Body of pancreas (tissue), 4 donors: ENCODE measurements around the gene GABBR1. TPM values are rescaled to one million over a fixed set of nuclear protein-coding genes. Genes with fewer than 3 reads are reported as not detected.
A peak's percentile ranks its signal among the peaks of the same experiment; 100 is the strongest.

Experiments used
- ATAC-seq: fragments of 150-250 bp; one replicate; pipeline ENCODE4 v1.9.1; 2016
- DNase-seq, 4 donors: peaks; one replicate each; pipeline ENCODE4 v3.0.0-alpha.2; 2019
- H3K27ac ChIP-seq, 4 donors: fragments of 200-600 bp; sonication (generic); 1 replicate in 3 of 4; 2 replicates in 1 of 4; pipeline versions ENCODE4 v1.5.1 to v1.6.1; 2016 to 2019; ENCODE audit warnings: mild to moderate bottlenecking in 1 of 4, mixed read lengths in 1 of 4, moderate library complexity in 1 of 4
- H3K27me3 ChIP-seq, 2 donors: fragments of 200-600 bp; sonication (generic); one replicate each; pipeline ENCODE4 v1.6.0; 2016; ENCODE audit warnings: mild to moderate bottlenecking in 1 of 2
- H3K36me3 ChIP-seq, 2 donors: fragments of 200-600 bp; sonication (generic); replicated peaks in 1 of 2; 2 replicates each; pipeline ENCODE4 v1.5.1; 2016; ENCODE audit warnings: low read depth in 2 of 2; ENCODE audit not compliant: insufficient read depth in 1 of 2
- H3K4me1 ChIP-seq: fragments of 200-600 bp; sonication (generic); one replicate; pipeline ENCODE4 v1.6.0; 2016
- H3K4me3 ChIP-seq, 2 donors: fragments of 200-600 bp; sonication (generic); 1 replicate in 1 of 2; 2 replicates in 1 of 2; pipeline ENCODE4 v1.5.1; 2016 to 2019
- H3K9me3 ChIP-seq, 3 donors: fragments of 200-600 bp; sonication (generic); 1 replicate in 2 of 3; 2 replicates in 1 of 3; pipeline ENCODE4 v1.5.1; 2016
- POLR2A ChIP-seq, 3 donors: fragments of 450-650 bp; IDR thresholded peaks; one replicate each; pipeline ENCODE4 v1.6.1; 2016; ENCODE audit warnings: antibody characterized with exemption in 3 of 3, mild to moderate bottlenecking in 2 of 3
- WGBS, 2 donors: methylation state at CpG; one replicate each; pipeline ENCODE4 v1.1.5; 2017; 5-methylcytosine and 5-hydroxymethylcytosine counted together
- intact Hi-C: fragments of 100-400 bp; cut with DNase I; formaldehyde crosslinking; loops from one replicate; pipeline ENCODE4 v1.15.1; 2023
- total RNA-seq, 2 donors: library from RNA; depleted of rRNA; stranded (reverse); fragments of >200 nt; gene quantifications; one replicate each; pipeline ENCODE4 v1.1.0, GENCODE V29; 2016
- TF ChIP-seq, protein P1 (sequence below), 7 experiments: fragments of 450-650 bp in 4 of 7; fragments of 200-600 bp in 3 of 7; sonication (generic) in 3 of 7; IDR thresholded peaks; one replicate each; pipeline ENCODE4 v1.5.1; 2016 to 2019; ENCODE audit warnings: antibody characterized with exemption in 7 of 7

The GABBR1 gene
- total RNA-seq, 2 donors from 2014 or later: 23.7 to 31.9 TPM

DNA sequence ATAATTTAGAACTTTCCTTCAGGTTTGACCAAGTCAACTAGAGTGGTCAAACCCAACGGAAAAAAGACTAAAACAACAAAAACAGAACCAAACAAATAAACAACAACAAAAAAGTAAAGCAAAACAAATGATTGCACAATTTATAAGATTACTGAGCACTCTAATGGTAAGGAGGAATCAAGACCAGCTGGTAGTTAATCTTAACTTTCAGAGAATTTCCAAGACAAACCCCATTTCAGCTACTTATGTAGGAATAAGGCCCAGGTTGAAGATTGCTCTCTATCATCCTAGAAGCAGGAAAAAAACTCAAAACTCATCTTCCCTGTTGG, 107.7 kb downstream of the GABBR1 start:
- no peak for TF ChIP-seq POLR2A (IDR thresholded peaks at IDR 0.05)
- TF ChIP-seq, protein P1, sequence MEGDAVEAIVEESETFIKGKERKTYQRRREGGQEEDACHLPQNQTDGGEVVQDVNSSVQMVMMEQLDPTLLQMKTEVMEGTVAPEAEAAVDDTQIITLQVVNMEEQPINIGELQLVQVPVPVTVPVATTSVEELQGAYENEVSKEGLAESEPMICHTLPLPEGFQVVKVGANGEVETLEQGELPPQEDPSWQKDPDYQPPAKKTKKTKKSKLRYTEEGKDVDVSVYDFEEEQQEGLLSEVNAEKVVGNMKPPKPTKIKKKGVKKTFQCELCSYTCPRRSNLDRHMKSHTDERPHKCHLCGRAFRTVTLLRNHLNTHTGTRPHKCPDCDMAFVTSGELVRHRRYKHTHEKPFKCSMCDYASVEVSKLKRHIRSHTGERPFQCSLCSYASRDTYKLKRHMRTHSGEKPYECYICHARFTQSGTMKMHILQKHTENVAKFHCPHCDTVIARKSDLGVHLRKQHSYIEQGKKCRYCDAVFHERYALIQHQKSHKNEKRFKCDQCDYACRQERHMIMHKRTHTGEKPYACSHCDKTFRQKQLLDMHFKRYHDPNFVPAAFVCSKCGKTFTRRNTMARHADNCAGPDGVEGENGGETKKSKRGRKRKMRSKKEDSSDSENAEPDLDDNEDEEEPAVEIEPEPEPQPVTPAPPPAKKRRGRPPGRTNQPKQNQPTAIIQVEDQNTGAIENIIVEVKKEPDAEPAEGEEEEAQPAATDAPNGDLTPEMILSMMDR (IDR thresholded peaks at IDR 0.05): no peak
- Histone ChIP-seq H3K9me3 (no peaks in the 10 kb centered on the region), H3K4me3 (no peak overlapping the region), H3K27me3 (no peaks in the 10 kb centered on the region), H3K36me3 (no peaks in the 10 kb centered on the region), H3K4me1 (peaks cover 21% of the 10 kb centered on the region), H3K27ac (no peak overlapping the region)
- DNase-seq (no peak), ATAC-seq (no peak)
- intact Hi-C loops: no loop called here
- 0 to 15% methylated on average over 1 of the region's 1 CpG for WGBS, 2 donors

DNA sequence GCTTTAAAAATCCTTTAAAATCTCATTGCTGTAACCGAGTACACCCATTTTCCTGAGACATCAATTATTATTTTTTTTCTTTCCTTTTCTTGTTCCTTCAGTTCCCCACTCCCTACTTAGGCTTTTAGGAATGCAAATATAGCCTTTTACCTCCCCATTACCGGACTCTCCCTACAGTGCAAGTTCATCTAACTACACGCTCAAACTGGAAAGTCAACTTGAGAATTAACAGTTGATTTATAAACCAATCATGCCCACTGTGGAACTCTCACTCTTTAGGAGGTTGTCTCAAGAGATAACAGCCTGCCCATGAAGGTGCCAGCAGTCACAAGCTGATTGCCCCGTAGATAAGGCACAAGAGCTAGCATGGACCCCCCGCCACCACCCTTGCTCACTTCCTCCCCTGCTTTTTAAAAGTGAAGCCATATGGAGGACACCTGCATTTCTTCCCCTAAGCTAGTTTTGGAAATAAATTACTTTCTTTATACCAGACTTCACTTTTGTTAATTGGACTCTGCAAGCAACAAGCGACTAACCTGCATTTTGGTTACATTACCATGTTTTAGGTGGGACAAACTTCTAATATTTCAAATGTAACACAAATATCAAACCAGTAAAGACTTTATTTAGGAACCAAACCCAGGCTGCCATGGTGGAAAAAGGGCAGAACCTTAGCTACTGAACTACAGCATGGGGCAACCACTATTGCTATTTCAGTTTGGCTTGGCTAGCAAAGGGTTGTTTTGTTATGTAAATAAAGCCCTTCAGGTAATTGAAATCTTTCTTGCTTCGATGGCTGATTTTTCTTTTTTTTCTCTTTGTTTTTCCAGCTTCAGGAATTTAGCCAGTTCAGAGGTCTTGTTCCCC, 108.3 kb downstream of the GABBR1 start:
- Histone ChIP-seq H3K27me3 (no peaks in the 10 kb centered on the region), H3K36me3 (no peaks in the 10 kb centered on the region), H3K4me3 (no peak overlapping the region), H3K4me1 (peaks cover 21% of the 10 kb centered on the region), H3K9me3 (no peaks in the 10 kb centered on the region), H3K27ac (peak overlapping the region; percentile 9 to 69 (median 45))
- no peak for DNase-seq
- 14% methylated on average over 7 of the region's 7 CpGs for WGBS, 2 donors
- intact Hi-C loops: no loop called here
- peak; percentile 55 for ATAC-seq
- TF ChIP-seq, protein P1 (IDR thresholded peaks at IDR 0.05): no peak

DNA sequence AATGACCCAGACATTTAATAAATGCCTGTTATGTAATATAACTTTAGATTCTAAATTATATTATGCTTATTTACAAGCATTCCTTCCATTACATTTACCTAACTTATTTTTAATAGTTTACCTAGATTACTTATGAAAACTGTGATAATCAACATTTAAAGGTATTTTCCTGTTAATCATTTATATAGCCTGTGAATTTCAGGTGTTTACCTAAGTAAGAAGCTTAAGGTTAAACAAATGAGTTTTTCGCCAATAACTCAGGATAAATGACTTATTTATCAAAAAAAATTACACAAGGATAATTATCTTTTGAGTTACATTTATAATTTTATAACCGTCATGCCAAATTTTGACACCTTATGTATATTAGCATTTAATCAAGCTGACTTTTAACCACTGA, 108.9 kb downstream of the GABBR1 start:
- Histone ChIP-seq H3K27ac (peak overlapping the region in 2 of 4 donors; percentile 9 to 69), H3K4me1 (peaks cover 21% of the 10 kb centered on the region), H3K27me3 (no peaks in the 10 kb centered on the region), H3K4me3 (no peak overlapping the region), H3K36me3 (no peaks in the 10 kb centered on the region), H3K9me3 (no peaks in the 10 kb centered on the region)
- intact Hi-C loops: no loop called here
- peak; percentile 54 for ATAC-seq
- no peak for DNase-seq
- TF ChIP-seq POLR2A (IDR thresholded peaks at IDR 0.05): no peak
- TF ChIP-seq, protein P1 (IDR thresholded peaks at IDR 0.05): no peak
- 12 to 18% methylated on average over 2 of the region's 2 CpGs for WGBS, 2 donors

DNA sequence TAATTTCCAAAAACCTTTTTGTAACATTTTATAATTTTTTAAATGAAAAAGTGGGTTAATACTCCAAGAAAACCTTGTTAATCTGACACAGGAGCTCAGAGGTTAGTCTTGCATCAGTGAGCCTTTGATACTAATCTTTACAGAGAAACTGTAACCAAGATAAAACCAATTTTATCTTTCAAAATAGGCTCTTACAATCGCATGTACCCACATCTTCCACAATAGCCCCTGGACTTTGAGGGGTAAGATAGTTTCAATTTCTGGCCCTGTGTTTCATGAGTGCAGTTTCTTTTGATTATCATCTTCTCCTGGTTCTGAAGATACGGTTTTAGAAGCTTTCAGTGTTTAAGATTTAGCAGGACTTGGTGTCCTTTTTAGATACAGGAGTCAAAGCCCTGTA, 110.8 kb downstream of the GABBR1 start:
- Histone ChIP-seq H3K9me3 (no peaks in the 10 kb centered on the region), H3K27me3 (no peaks in the 10 kb centered on the region), H3K4me1 (peaks cover 21% of the 10 kb centered on the region), H3K27ac (no peak overlapping the region), H3K36me3 (no peaks in the 10 kb centered on the region), H3K4me3 (no peak overlapping the region)
- no peak for ATAC-seq
- DNase-seq: no peak
- TF ChIP-seq POLR2A (IDR thresholded peaks at IDR 0.05): no peak
- intact Hi-C loops: no loop called here
- 64 to 65% methylated on average over 2 of the region's 2 CpGs for WGBS, 2 donors

DNA sequence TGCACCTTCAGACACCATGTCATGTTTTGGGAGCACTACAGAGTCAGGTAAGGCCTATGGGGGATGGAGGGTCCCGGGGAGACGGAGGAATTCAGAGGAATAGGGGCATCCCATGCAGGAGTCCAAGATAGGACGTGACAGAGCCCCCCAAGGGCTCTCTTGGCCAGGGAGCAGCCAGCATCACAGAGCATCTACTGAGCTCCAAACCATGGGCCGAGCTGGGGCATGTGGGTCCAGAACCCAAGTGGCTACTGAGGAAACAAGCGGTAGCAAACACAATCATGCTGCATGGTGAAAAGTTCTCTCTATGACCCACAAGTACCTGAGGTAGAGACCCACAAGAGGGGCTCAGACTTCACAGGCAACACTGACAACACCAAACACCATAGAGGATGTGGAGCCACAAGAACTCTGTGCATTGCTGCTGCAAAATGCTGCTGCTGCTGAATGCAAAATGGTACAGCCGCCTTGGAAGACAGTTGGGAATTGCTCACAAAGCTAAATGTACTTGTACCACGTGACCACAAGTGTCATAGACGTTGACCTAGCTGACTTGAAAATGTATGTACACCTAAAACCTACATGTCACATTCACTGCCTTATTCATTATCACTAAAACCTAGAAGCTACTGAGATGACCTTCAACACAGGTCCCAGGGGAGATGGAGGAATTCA, 111.8 kb downstream of the GABBR1 start:
- H3K36me3 ChIP-seq: no peaks in the 10 kb centered on the region

More for the DNA sequence above, 111.8 kb downstream of the GABBR1 start:
- Histone ChIP-seq H3K4me3 (no peak overlapping the region), H3K27me3 (no peaks in the 10 kb centered on the region), H3K9me3 (no peaks in the 10 kb centered on the region), H3K4me1 (peaks cover 21% of the 10 kb centered on the region), H3K27ac (no peak overlapping the region)
- intact Hi-C loops: no loop called here
- 67 to 78% methylated on average over 8 of the region's 8 CpGs for WGBS, 2 donors
- ATAC-seq (no peak), DNase-seq (no peak)
- TF ChIP-seq POLR2A (IDR thresholded peaks at IDR 0.05): no peak
- TF ChIP-seq, protein P1 (IDR thresholded peaks at IDR 0.05): no peak
